Measurements from ENCODE around the gene PHLDB2. TPM values are rescaled to one million over a fixed set of nuclear protein-coding genes. Genes with fewer than 3 reads are reported as not detected.

The PHLDB2 gene
- total RNA-seq, 2 experiments from 2014 or later = 5.8 to 6.0 TPM

- no peaks in the 10 kb centered on the region for H3K27me3 ChIP-seq (ENCODE audit: control insufficient read depth in 1 of 2, insufficient read depth in 2 of 2, low read length in 2 of 2)
- intact Hi-C loops (cut with DNase I, micrococcal nuclease) = no loop called here
- no peaks in the 10 kb centered on the region for H3K36me3 ChIP-seq (ENCODE audit: insufficient read depth, low read length)
- DNase-seq (peak in 5 of 14 experiments; percentile 1 to 43 (median 33)), ATAC-seq (ENCODE audit: poor library complexity) (peak; percentile 44)
- ChIA-PET POLR2A (no interaction called here), CTCF (no interaction called here)
- peaks cover 4% of the 10 kb centered on the region for H3K4me1 ChIP-seq (ENCODE audit: insufficient read depth, low read length)
- TF ChIP-seq, protein P1, sequence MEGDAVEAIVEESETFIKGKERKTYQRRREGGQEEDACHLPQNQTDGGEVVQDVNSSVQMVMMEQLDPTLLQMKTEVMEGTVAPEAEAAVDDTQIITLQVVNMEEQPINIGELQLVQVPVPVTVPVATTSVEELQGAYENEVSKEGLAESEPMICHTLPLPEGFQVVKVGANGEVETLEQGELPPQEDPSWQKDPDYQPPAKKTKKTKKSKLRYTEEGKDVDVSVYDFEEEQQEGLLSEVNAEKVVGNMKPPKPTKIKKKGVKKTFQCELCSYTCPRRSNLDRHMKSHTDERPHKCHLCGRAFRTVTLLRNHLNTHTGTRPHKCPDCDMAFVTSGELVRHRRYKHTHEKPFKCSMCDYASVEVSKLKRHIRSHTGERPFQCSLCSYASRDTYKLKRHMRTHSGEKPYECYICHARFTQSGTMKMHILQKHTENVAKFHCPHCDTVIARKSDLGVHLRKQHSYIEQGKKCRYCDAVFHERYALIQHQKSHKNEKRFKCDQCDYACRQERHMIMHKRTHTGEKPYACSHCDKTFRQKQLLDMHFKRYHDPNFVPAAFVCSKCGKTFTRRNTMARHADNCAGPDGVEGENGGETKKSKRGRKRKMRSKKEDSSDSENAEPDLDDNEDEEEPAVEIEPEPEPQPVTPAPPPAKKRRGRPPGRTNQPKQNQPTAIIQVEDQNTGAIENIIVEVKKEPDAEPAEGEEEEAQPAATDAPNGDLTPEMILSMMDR (IDR thresholded peaks at IDR 0.05) = no peak
- no peaks in the 10 kb centered on the region for H3K9me3 ChIP-seq (ENCODE audit: control insufficient read depth in 1 of 2, insufficient read depth in 1 of 2, low read length in 2 of 2)
- H3K27ac ChIP-seq (ENCODE audit: low read depth in 1 of 2, low read length in 2 of 2) = no peak overlapping the region
- H3K4me3 ChIP-seq (ENCODE audit: low read length) = no peak overlapping the region
- Mint-ChIP-seq H3K4me3 (no peak overlapping the region), H3K36me3 (ENCODE audit: low read depth) (no peaks in the 10 kb centered on the region), H3K4me1 (ENCODE audit: low read depth) (peaks cover 10% of the 10 kb centered on the region), H3K27me3 (no peaks in the 10 kb centered on the region), H3K9me3 (no peaks in the 10 kb centered on the region), H3K27ac (no peak overlapping the region)
These were observed 27.2 kb upstream of the PHLDB2 start for GRCh38 chr3:111831840-111832239.

DNA sequence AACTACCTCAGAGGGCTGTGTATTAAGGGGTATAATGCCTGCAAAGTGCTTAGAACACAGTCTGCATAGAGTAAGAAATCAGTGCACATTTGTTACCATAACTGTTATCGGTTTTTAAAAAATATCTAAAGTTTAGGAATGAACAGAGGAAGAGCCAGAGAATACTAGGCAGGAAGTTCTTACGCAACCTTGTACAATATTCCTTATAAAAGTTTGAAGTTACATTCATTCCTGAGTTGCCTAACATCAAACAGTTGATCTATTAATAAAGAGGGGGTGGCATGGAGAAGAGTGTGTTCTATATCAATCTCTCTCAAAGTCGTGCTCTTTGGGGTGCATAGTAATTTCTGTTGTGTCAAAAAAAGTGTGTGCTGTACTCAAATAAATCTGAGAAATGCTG is 22.0 kb upstream of the PHLDB2 start:
- Mint-ChIP-seq H3K36me3 (ENCODE audit: low read depth) (no peaks in the 10 kb centered on the region), H3K4me3 (no peak overlapping the region), H3K4me1 (ENCODE audit: low read depth) (peaks cover 2% of the 10 kb centered on the region), H3K27ac (no peak overlapping the region), H3K9me3 (no peaks in the 10 kb centered on the region), H3K27me3 (no peaks in the 10 kb centered on the region)
- DNase-seq (no peak), ATAC-seq (ENCODE audit: poor library complexity) (no peak)
- H3K27ac ChIP-seq (ENCODE audit: low read depth in 1 of 2, low read length in 2 of 2) = no peak overlapping the region
- no peaks in the 10 kb centered on the region for H3K36me3 ChIP-seq (ENCODE audit: insufficient read depth, low read length)
- ChIA-PET POLR2A (no interaction called here), CTCF (no interaction called here)
- H3K27me3 ChIP-seq (ENCODE audit: control insufficient read depth in 1 of 2, insufficient read depth in 2 of 2, low read length in 2 of 2) = no peaks in the 10 kb centered on the region
- TF ChIP-seq, protein P1 (IDR thresholded peaks at IDR 0.05) = no peak
- intact Hi-C loops (cut with DNase I, micrococcal nuclease) = no loop called here
- no peaks in the 10 kb centered on the region for H3K9me3 ChIP-seq (ENCODE audit: control insufficient read depth in 1 of 2, insufficient read depth in 1 of 2, low read length in 2 of 2)
- H3K4me1 ChIP-seq (ENCODE audit: insufficient read depth, low read length) = no peaks in the 10 kb centered on the region
- H3K4me3 ChIP-seq (ENCODE audit: low read length) = no peak overlapping the region

DNA sequence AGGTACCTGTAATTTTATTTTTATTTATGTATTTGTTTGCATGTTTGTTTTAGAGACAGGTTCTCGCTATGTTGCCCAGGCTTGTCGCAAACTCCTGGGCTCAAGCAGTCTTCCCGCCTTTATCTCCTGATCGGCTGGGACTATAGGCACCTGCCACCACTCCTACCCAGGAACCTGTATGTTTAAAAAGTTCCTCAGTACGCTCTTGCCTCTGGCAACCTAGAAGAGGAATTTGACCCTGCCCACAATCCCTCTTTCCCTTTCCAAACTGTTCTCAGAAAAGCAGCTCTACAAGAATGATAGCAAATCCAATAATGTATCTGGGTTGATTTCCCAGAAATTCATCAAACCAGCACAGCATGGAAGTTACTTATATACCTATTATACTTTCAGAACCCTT is 20.9 kb upstream of the PHLDB2 start:
- Histone ChIP-seq H3K27me3 (ENCODE audit: control insufficient read depth in 1 of 2, insufficient read depth in 2 of 2, low read length in 2 of 2) (no peaks in the 10 kb centered on the region), H3K36me3 (ENCODE audit: insufficient read depth, low read length) (no peaks in the 10 kb centered on the region), H3K4me3 (ENCODE audit: low read length) (no peak overlapping the region), H3K27ac (ENCODE audit: low read depth in 1 of 2, low read length in 2 of 2) (no peak overlapping the region), H3K9me3 (ENCODE audit: control insufficient read depth in 1 of 2, insufficient read depth in 1 of 2, low read length in 2 of 2) (no peaks in the 10 kb centered on the region), H3K4me1 (ENCODE audit: insufficient read depth, low read length) (no peaks in the 10 kb centered on the region)
- CTCF ChIA-PET = no interaction called here
- Mint-ChIP-seq H3K9me3 (no peaks in the 10 kb centered on the region), H3K4me1 (ENCODE audit: low read depth) (no peaks in the 10 kb centered on the region), H3K27me3 (no peaks in the 10 kb centered on the region), H3K36me3 (ENCODE audit: low read depth) (no peaks in the 10 kb centered on the region), H3K4me3 (no peak overlapping the region), H3K27ac (no peak overlapping the region)
- DNase-seq (no peak), ATAC-seq (ENCODE audit: poor library complexity) (no peak)
- POLR2A ChIA-PET = no interaction called here
- TF ChIP-seq, protein P1 (IDR thresholded peaks at IDR 0.05) = no peak
- intact Hi-C loops (cut with DNase I, micrococcal nuclease) = no loop called here
